Ascending aorta (tissue), 2 donors: ENCODE data around the gene NOTCH4. TPM values are rescaled to one million over a fixed set of nuclear protein-coding genes. Genes with fewer than 3 reads are reported as not detected.

ENCODE experiments used
- DNase-seq, 2 donors: peaks; one replicate each; pipeline ENCODE4 v3.0.0-alpha.2; 2019; ENCODE audit warnings: low spot score in 2 of 2
- H3K27ac ChIP-seq, 2 donors: fragments of 200-600 bp; sonication (generic); one replicate each; pipeline ENCODE4 v1.5.1; 2016 to 2017; ENCODE audit warnings: mild to moderate bottlenecking in 1 of 2
- H3K27me3 ChIP-seq: fragments of 200-600 bp; sonication (generic); one replicate; pipeline ENCODE4 v1.5.1; 2017
- H3K36me3 ChIP-seq, 2 donors: fragments of 200-600 bp; sonication (generic); one replicate each; pipeline ENCODE4 v1.5.1; 2016
- H3K4me1 ChIP-seq, 2 donors: fragments of 200-600 bp; sonication (generic); one replicate each; pipeline ENCODE4 v1.5.1; 2016 to 2017; ENCODE audit warnings: mild to moderate bottlenecking in 1 of 2
- H3K4me3 ChIP-seq, 2 donors: fragments of 200-600 bp; sonication (generic); one replicate each; pipeline ENCODE4 v1.5.1; 2016 to 2017; ENCODE audit warnings: mild to moderate bottlenecking in 1 of 2
- H3K9me3 ChIP-seq, 2 donors: fragments of 200-600 bp; sonication (generic); one replicate each; pipeline ENCODE4 v1.5.1; 2016
- intact Hi-C: fragments of 100-400 bp; cut with DNase I; formaldehyde crosslinking; loops from one replicate; pipeline ENCODE4 v1.15.1; 2023
- total RNA-seq: library from RNA; depleted of rRNA; stranded (reverse); fragments of >200 nt; gene quantifications from one replicate; pipeline ENCODE4 v1.1.0, GENCODE V29; 2016
- TF ChIP-seq, protein P1 (sequence below), 3 experiments: fragments of 200-600 bp in 2 of 3; fragments of 450-650 bp in 1 of 3; sonication (generic) in 2 of 3; IDR thresholded peaks; one replicate each; pipeline ENCODE4 v1.5.1; 2016 to 2019; ENCODE audit warnings: antibody characterized with exemption in 3 of 3, mild to moderate bottlenecking in 1 of 3, moderate library complexity in 1 of 3

NOTCH4 gene
- total RNA-seq, 1 donor from 2014 or later = 198 TPM

DNA sequence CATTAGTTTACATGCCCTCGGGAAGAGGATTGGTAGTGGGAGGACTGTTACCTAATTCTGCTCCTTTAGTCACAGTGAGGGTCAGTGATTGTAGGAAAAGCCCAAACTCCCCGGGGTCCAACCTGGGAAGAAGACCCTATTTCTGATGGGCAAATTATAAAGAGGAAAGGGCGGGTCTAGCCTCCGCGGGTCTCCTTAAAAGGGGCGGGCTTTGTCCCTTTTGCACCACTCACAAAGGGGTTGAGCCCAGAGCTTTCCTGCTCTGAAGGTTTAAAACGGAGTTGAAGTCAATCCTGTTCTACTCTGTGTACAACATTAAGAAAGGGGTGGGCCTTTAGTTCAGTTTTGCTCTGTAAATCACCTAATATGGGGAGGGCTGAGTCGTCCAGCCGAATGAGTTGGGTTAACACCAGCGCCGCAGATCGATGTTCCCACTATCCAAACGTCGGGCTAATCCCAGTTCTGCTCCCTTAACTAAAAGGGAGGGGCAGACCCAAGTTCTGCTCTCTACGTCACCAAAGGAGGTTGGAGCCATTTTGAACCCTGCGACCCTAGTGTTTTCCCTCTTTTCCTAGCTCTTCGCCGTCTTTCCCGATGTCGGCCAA lies 46.6 kb downstream of the NOTCH4 start:
- H3K27me3 ChIP-seq = no peaks in the 10 kb centered on the region
- TF ChIP-seq, protein P1, sequence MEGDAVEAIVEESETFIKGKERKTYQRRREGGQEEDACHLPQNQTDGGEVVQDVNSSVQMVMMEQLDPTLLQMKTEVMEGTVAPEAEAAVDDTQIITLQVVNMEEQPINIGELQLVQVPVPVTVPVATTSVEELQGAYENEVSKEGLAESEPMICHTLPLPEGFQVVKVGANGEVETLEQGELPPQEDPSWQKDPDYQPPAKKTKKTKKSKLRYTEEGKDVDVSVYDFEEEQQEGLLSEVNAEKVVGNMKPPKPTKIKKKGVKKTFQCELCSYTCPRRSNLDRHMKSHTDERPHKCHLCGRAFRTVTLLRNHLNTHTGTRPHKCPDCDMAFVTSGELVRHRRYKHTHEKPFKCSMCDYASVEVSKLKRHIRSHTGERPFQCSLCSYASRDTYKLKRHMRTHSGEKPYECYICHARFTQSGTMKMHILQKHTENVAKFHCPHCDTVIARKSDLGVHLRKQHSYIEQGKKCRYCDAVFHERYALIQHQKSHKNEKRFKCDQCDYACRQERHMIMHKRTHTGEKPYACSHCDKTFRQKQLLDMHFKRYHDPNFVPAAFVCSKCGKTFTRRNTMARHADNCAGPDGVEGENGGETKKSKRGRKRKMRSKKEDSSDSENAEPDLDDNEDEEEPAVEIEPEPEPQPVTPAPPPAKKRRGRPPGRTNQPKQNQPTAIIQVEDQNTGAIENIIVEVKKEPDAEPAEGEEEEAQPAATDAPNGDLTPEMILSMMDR (IDR thresholded peaks at IDR 0.05) = no peak
- peak overlapping the region; percentile 87 to 92 for H3K27ac ChIP-seq
- no peak for DNase-seq
- intact Hi-C loops = loop anchor here (1.0 to 10.0 kb wide), 6 partner anchors 18 to 1240 kb away; partner anchors contain the start of genes BRD2, C6orf47, CSNK2B and CUTA
- H3K36me3 ChIP-seq = peaks cover 18 to 20% of the 10 kb centered on the region in 2 donors
- H3K9me3 ChIP-seq = no peaks in the 10 kb centered on the region
- H3K4me1 ChIP-seq = peaks cover 9 to 27% of the 10 kb centered on the region in 2 donors
- H3K4me3 ChIP-seq = peak overlapping the region; percentile 73 to 99

GRCh38 chr6:32176476-32177182 lies 47.2 kb downstream of the NOTCH4 start:
- Histone ChIP-seq H3K4me3 (peak overlapping the region; percentile 73 to 99), H3K9me3 (no peaks in the 10 kb centered on the region), H3K27ac (peak overlapping the region; percentile 87 to 92), H3K27me3 (no peaks in the 10 kb centered on the region), H3K4me1 (peaks cover 9 to 27% of the 10 kb centered on the region in 2 donors), H3K36me3 (peaks cover 14 to 16% of the 10 kb centered on the region in 2 donors)
- TF ChIP-seq, protein P1 (IDR thresholded peaks at IDR 0.05) = no peak
- intact Hi-C loops = loop anchor here (1.0 to 10.0 kb wide), 7 partner anchors 19 to 1241 kb away; partner anchors contain the start of genes BRD2, C6orf47, CSNK2B and CUTA
- no peak for DNase-seq

DNA sequence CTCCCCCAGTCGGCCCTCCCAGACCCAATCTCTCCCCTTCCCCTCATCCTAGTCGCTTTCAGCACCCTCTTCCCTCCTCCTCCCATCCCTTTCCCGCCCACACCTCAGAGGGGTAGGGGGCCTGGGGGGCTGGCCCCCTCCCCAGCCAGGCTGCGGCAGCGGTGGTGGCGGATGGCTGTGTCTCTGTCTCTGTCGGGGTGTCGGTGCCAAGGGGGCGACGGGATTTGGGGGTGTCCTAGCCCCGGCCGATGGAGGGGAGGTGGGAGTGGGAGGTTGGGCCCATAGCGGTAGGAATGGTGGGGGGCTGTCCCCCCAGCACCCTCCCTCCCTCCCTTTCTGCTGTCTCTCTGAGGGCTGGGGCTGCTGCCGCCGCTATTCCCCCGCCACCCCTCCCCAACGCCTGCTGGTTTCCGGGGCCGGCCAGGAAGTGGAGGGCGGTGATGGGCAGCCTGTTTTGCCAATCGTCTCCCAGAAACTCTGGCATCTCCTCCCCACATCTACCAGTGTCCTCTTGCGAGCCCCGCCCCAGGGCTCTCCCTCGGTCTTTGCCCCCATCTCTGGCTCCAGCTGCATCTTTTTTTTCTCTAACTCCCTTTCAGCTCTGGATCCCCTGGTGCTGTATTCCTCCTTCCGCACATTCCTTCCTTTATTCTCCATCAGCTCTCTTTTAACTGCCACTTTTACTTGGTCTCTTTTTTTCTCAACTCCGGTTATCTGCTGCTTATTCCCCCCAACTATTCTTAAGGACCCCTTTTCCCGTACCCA lies 48.0 kb downstream of the NOTCH4 start, which contains the start of gene AGPAT1:
AGPAT1 (minus strand) TSS at position 374 of the 765 bp plus-strand sequence. CDS start 4,588 bp downstream, outside the sequence.
- peak; percentile 87 to 97 for DNase-seq
- TF ChIP-seq, protein P1 (IDR thresholded peaks at IDR 0.05) = no peak
- Histone ChIP-seq H3K36me3 (peaks cover 12 to 13% of the 10 kb centered on the region in 2 donors), H3K4me3 (peak within 1 kb of the TSS; percentile 73 to 99), H3K4me1 (peaks cover 9 to 27% of the 10 kb centered on the region in 2 donors), H3K27me3 (no peaks in the 10 kb centered on the region), H3K9me3 (no peaks in the 10 kb centered on the region), H3K27ac (peak within 1 kb of the TSS; percentile 87 to 92)
- intact Hi-C loops = loop anchor here (1.0 to 10.0 kb wide), 5 partner anchors 23 to 1241 kb away; partner anchors contain the start of genes BRD2, C6orf47, CSNK2B and CUTA

DNA sequence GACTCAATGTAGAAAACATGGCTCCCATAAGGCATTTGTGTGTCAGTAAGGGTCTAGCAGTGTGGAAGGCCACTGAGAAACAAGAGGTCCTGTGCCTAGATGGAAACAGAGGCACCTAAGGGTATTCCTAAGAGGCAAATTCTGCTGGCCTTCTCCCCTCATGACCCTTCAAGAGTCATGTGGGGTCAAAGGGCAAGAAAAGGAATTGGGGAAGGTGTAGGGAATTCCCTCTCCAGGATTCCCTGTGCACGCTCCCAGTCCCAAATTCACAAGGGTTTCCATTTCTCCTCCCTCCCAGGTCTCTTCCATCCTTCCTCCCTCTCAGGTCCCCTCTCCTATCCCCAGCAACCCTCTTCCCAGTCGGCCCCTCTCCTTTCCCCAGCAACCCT lies 48.6 kb downstream of the NOTCH4 start:
- peak overlapping the region; percentile 73 to 99 for H3K4me3 ChIP-seq
- H3K27me3 ChIP-seq = no peaks in the 10 kb centered on the region
- peaks cover 9 to 27% of the 10 kb centered on the region in 2 donors for H3K4me1 ChIP-seq
- TF ChIP-seq, protein P1 (IDR thresholded peaks at IDR 0.05) = no peak
- intact Hi-C loops = loop anchor here (5.0 to 10.0 kb wide), 4 partner anchors 201 to 1242 kb away; partner anchors contain the start of genes BRD2, C6orf47, CSNK2B and CUTA
- H3K36me3 ChIP-seq = peaks cover 10 to 16% of the 10 kb centered on the region in 2 donors
- H3K9me3 ChIP-seq = no peaks in the 10 kb centered on the region
- peak overlapping the region; percentile 87 to 92 for H3K27ac ChIP-seq
- no peak for DNase-seq

- no peak overlapping the region for H3K27ac ChIP-seq
- H3K4me3 ChIP-seq = no peak overlapping the region
- peaks cover 6 to 18% of the 10 kb centered on the region in 2 donors for H3K36me3 ChIP-seq
- H3K4me1 ChIP-seq = peaks cover 9 to 24% of the 10 kb centered on the region in 2 donors
- no peaks in the 10 kb centered on the region for H3K9me3 ChIP-seq
- TF ChIP-seq, protein P1 (IDR thresholded peaks at IDR 0.05) = no peak
- DNase-seq = no peak
- intact Hi-C loops = loop anchor here (10.0 kb wide), 2 partner anchors 200 to 510 kb away; partner anchors contain the start of genes C6orf47, CSNK2B, DXO and GPANK1
- H3K27me3 ChIP-seq = no peaks in the 10 kb centered on the region
Observed at GRCh38 chr6:32174416-32174815, 49.5 kb downstream of the NOTCH4 start.
